ENCODE data around the gene HSF4. TPM values are rescaled to one million over a fixed set of nuclear protein-coding genes. Genes with fewer than 3 reads are reported as not detected.

Gene HSF4
- total RNA-seq, 2 donors from 2014 or later: 15.3 to 157 TPM

GRCh38 chr16:67199808-67200198, 35.3 kb downstream of the HSF4 start:
- Histone ChIP-seq H3K27me3 (no peaks in the 10 kb centered on the region), H3K36me3 (peaks cover 35% of the 10 kb centered on the region), H3K4me1 (peaks cover 0 to 22% of the 10 kb centered on the region in 2 donors), H3K4me3 (peak overlapping the region in 1 of 2 donors; percentile 15), H3K9me3 (no peaks in the 10 kb centered on the region), H3K27ac (no peak overlapping the region)
- no peak for DNase-seq (ENCODE audit: low spot score)
- no peak for TF ChIP-seq CTCF (IDR thresholded peaks at IDR 0.05)

GRCh38 chr16:67200491-67200890, 35.9 kb downstream of the HSF4 start:
- H3K4me1 ChIP-seq: peaks cover 0 to 22% of the 10 kb centered on the region in 2 donors
- H3K4me3 ChIP-seq: no peak overlapping the region
- TF ChIP-seq CTCF (IDR thresholded peaks at IDR 0.05): no peak
- H3K27ac ChIP-seq: no peak overlapping the region
- H3K36me3 ChIP-seq: peaks cover 28% of the 10 kb centered on the region
- no peaks in the 10 kb centered on the region for H3K27me3 ChIP-seq
- no peak for DNase-seq (ENCODE audit: low spot score)
- H3K9me3 ChIP-seq: no peaks in the 10 kb centered on the region

- DNase-seq (ENCODE audit: low spot score): no peak
- TF ChIP-seq CTCF (IDR thresholded peaks at IDR 0.05): no peak
- H3K9me3 ChIP-seq: no peaks in the 10 kb centered on the region
- H3K27ac ChIP-seq: no peak overlapping the region
- no peaks in the 10 kb centered on the region for H3K27me3 ChIP-seq
- H3K4me3 ChIP-seq: no peak overlapping the region
- H3K36me3 ChIP-seq: peaks cover 16% of the 10 kb centered on the region
- peaks cover 0 to 22% of the 10 kb centered on the region in 2 donors for H3K4me1 ChIP-seq
Observed at GRCh38 chr16:67201411-67202345, 37.1 kb downstream of the HSF4 start.

GRCh38 chr16:67202426-67202825, 37.9 kb downstream of the HSF4 start:
- no peak overlapping the region for H3K4me3 ChIP-seq
- no peak for DNase-seq (ENCODE audit: low spot score)
- H3K36me3 ChIP-seq: peaks cover 9% of the 10 kb centered on the region

GRCh38 chr16:67202956-67203493, 38.5 kb downstream of the HSF4 start:
- H3K9me3 ChIP-seq: no peaks in the 10 kb centered on the region
- no peak for TF ChIP-seq CTCF (IDR thresholded peaks at IDR 0.05)

More at GRCh38 chr16:67202426-67202825, 37.9 kb downstream of the HSF4 start:
- H3K9me3 ChIP-seq: no peaks in the 10 kb centered on the region
- H3K4me1 ChIP-seq: peaks cover 0 to 22% of the 10 kb centered on the region in 2 donors
- no peak for TF ChIP-seq CTCF (IDR thresholded peaks at IDR 0.05)
- no peak overlapping the region for H3K27ac ChIP-seq
- no peaks in the 10 kb centered on the region for H3K27me3 ChIP-seq

More at GRCh38 chr16:67202956-67203493, 38.5 kb downstream of the HSF4 start:
- H3K4me1 ChIP-seq: peaks cover 0 to 18% of the 10 kb centered on the region in 2 donors
- H3K36me3 ChIP-seq: peaks cover 3% of the 10 kb centered on the region
- no peaks in the 10 kb centered on the region for H3K27me3 ChIP-seq
- no peak overlapping the region for H3K27ac ChIP-seq
- H3K4me3 ChIP-seq: no peak overlapping the region
- DNase-seq (ENCODE audit: low spot score): no peak
